Trophoblast cell (in vitro differentiated cells and primary cell): Measurements from ENCODE around the gene PPFIA2.

Experiments
- DNase-seq, 2 donors: peaks; one replicate each; pipeline ENCODE4 v3.0.0-alpha.2; 2016
- H2AFZ ChIP-seq: 2 replicates; pipeline ENCODE4 v1.6.1; 2013; ENCODE audit warnings: low read length, moderate library complexity, mild to moderate bottlenecking; ENCODE audit not compliant: insufficient read depth, poor library complexity
- H2AK5ac ChIP-seq: 2 replicates; pipeline ENCODE4 v1.6.1; 2013; ENCODE audit warnings: mild to moderate bottlenecking, low read length
- H2BK120ac ChIP-seq: 2 replicates; pipeline ENCODE4 v1.6.1; 2013; ENCODE audit warnings: low read length, mild to moderate bottlenecking, moderate library complexity; ENCODE audit not compliant: insufficient read depth, poor library complexity
- H2BK12ac ChIP-seq: 2 replicates; pipeline ENCODE4 v1.6.1; 2013; ENCODE audit warnings: mild to moderate bottlenecking, low read length, moderate library complexity
- H2BK5ac ChIP-seq: 2 replicates; pipeline ENCODE4 v1.6.1; 2013; ENCODE audit warnings: low read length, low read depth, moderate library complexity, mild to moderate bottlenecking; ENCODE audit not compliant: poor library complexity
- H3K14ac ChIP-seq: 2 replicates; pipeline ENCODE4 v1.6.1; 2013; ENCODE audit warnings: mild to moderate bottlenecking, low read length
- H3K18ac ChIP-seq: 2 replicates; pipeline ENCODE4 v1.6.1; 2013; ENCODE audit warnings: mild to moderate bottlenecking, low read length
- H3K23ac ChIP-seq: 2 replicates; pipeline ENCODE4 v1.6.1; 2013; ENCODE audit warnings: low read length
- H3K27ac ChIP-seq: 2 replicates; pipeline ENCODE4 v1.5.1; 2013; ENCODE audit warnings: low read depth, mild to moderate bottlenecking, inconsistent platforms, low read length, moderate library complexity
- H3K27me3 ChIP-seq: 2 replicates; pipeline ENCODE4 v1.6.1; 2013; ENCODE audit warnings: inconsistent platforms, mild to moderate bottlenecking, low read length, moderate library complexity; ENCODE audit not compliant: insufficient read depth
- H3K36me3 ChIP-seq, 2 experiments: 1 replicate in 1 of 2; 2 replicates in 1 of 2; pipeline ENCODE4 v1.6.1; 2013; ENCODE audit warnings: low read length in 2 of 2, mild to moderate bottlenecking in 2 of 2, moderate library complexity in 1 of 2; ENCODE audit not compliant: insufficient read depth in 2 of 2, control insufficient read depth in 1 of 2
- H3K4ac ChIP-seq: 2 replicates; pipeline ENCODE4 v1.6.1; 2013; ENCODE audit warnings: low read depth, mild to moderate bottlenecking, low read length, moderate library complexity
- H3K4me1 ChIP-seq, 2 experiments: 1 replicate in 1 of 2; 2 replicates in 1 of 2; pipeline ENCODE4 v1.6.1; 2013; ENCODE audit warnings: low read length in 2 of 2, mild to moderate bottlenecking in 2 of 2, moderate library complexity in 1 of 2; ENCODE audit not compliant: insufficient read depth in 2 of 2, control insufficient read depth in 1 of 2
- H3K4me2 ChIP-seq: 2 replicates; pipeline ENCODE4 v1.6.1; 2013; ENCODE audit warnings: inconsistent platforms, mild to moderate bottlenecking, low read length, moderate library complexity
- H3K4me3 ChIP-seq: 2 replicates; pipeline ENCODE4 v1.5.1; 2013; ENCODE audit warnings: mild to moderate bottlenecking, low read depth, low read length, inconsistent platforms
- H3K79me1 ChIP-seq: one replicate; pipeline ENCODE4 v1.6.1; 2013; ENCODE audit warnings: low read length
- H3K79me2 ChIP-seq: 2 replicates; pipeline ENCODE4 v1.6.1; 2013; ENCODE audit warnings: low read length, mild to moderate bottlenecking; ENCODE audit not compliant: control insufficient read depth, insufficient read depth, poor library complexity
- H3K9ac ChIP-seq: 2 replicates; pipeline ENCODE4 v1.6.1; 2013; ENCODE audit warnings: mild to moderate bottlenecking, low read length
- H3K9me3 ChIP-seq: 2 replicates; pipeline ENCODE4 v1.6.1; 2013; ENCODE audit warnings: low read depth, mild to moderate bottlenecking, control low read depth, inconsistent platforms, low read length; ENCODE audit not compliant: insufficient read depth
- H4K12ac ChIP-seq: 2 replicates; pipeline ENCODE4 v1.6.1; 2013; ENCODE audit warnings: low read depth, mild to moderate bottlenecking, low read length, moderate library complexity
- H4K8ac ChIP-seq: 2 replicates; pipeline ENCODE4 v1.6.1; 2013; ENCODE audit warnings: low read depth, mild to moderate bottlenecking, low read length, moderate library complexity
- H4K91ac ChIP-seq: one replicate; pipeline ENCODE4 v1.6.1; 2013; ENCODE audit warnings: low read depth, mild to moderate bottlenecking, low read length, moderate library complexity
- WGBS: extraction: QIAGEN DNeasy Blood & Tissue Kit; methylation state at CpG from one replicate; pipeline ENCODE4 v1.1.7; 2013; ENCODE audit warnings: missing lambda C conversion rate; ENCODE audit not compliant: insufficient read length, insufficient coverage; ENCODE audit errors: extremely low coverage; 5-methylcytosine and 5-hydroxymethylcytosine counted together

The PPFIA2 gene

DNA sequence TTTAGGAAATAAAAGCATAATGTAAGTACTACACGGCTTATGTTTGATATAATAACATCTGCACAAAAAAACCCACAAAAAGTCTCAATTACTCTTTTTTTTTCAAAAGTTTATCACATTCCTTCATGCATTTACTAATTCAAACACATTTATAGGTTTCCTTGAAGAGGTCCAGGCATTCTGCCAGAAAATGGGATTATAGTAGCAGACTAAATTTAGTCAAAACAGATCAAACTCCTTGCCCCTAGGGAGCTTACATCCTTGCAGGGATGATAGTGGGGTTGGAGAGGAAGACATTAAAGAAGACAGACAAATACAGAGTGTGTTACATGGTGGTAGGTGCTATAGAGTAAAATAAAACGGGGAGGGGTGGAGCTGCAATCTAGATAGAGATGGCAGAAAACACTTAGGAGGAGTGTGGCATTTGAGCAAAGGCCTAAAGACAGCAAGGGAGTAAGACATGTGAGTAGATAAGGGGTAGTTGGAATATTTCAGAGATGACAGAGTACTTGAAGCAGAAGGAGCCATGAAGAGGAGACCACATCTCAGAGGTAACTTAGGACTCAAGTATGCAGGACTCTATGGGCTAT lies 266.9 kb downstream of the PPFIA2 start:
- Histone ChIP-seq H3K4ac (no peak overlapping the region), H3K9ac (no peak overlapping the region), H3K4me3 (no peak overlapping the region), H3K23ac (no peak overlapping the region), H2AK5ac (no peak overlapping the region), H3K79me1 (no peaks in the 10 kb centered on the region), H2AFZ (no peak overlapping the region), H3K27ac (no peak overlapping the region), H3K9me3 (no peaks in the 10 kb centered on the region), H2BK5ac (no peak overlapping the region), H2BK12ac (no peak overlapping the region), H2BK120ac (no peak overlapping the region), H3K14ac (no peak overlapping the region), H3K36me3 (no peaks in the 10 kb centered on the region), H3K18ac (no peak overlapping the region), H4K12ac (no peak overlapping the region), H3K79me2 (no peaks in the 10 kb centered on the region), H3K27me3 (no peaks in the 10 kb centered on the region), H3K4me2 (no peak overlapping the region), H3K4me1 (no peaks in the 10 kb centered on the region), H4K91ac (no peak overlapping the region), H4K8ac (no peak overlapping the region)
- no peak for DNase-seq
- no CpG with 5 or more reads among the region's 2 CpGs for WGBS

DNA sequence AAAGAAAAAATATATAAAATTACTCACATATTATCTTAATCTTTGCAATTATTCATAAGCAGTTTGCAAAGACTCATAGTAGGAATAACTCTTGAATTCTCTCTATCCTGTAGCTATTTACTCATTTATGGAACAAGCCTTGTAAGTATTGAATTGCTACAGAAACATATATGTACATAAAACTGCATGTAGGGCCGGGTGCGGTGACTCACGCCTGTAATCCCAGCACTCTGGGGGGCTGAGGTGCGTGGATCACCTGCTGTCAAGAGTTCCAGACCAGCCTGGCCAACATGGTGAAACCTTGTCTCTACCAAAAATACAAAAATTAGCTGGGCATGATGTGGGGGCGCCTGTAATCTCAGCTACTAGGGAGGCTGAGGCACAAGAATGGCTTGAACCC lies 286.2 kb downstream of the PPFIA2 start:
- no peaks in the 10 kb centered on the region for H3K79me1 ChIP-seq
- DNase-seq = no peak
- H3K27me3 ChIP-seq = no peaks in the 10 kb centered on the region
- H2BK5ac ChIP-seq = no peak overlapping the region
- no peaks in the 10 kb centered on the region for H3K79me2 ChIP-seq
- H2BK120ac ChIP-seq = no peak overlapping the region
- H2AK5ac ChIP-seq = no peak overlapping the region
- H2BK12ac ChIP-seq = no peak overlapping the region
- H3K14ac ChIP-seq = no peak overlapping the region
- no peak overlapping the region for H3K18ac ChIP-seq
- no CpG with 5 or more reads among the region's 5 CpGs for WGBS
- H3K4me3 ChIP-seq = no peak overlapping the region
- H3K4me2 ChIP-seq = no peak overlapping the region
- H4K8ac ChIP-seq = no peak overlapping the region
- H4K91ac ChIP-seq = no peak overlapping the region
- H4K12ac ChIP-seq = no peak overlapping the region
- no peak overlapping the region for H2AFZ ChIP-seq
- H3K27ac ChIP-seq = no peak overlapping the region
- no peaks in the 10 kb centered on the region for H3K4me1 ChIP-seq
- no peaks in the 10 kb centered on the region for H3K36me3 ChIP-seq
- H3K4ac ChIP-seq = no peak overlapping the region
- no peak overlapping the region for H3K9ac ChIP-seq
- no peak overlapping the region for H3K23ac ChIP-seq
- H3K9me3 ChIP-seq = no peaks in the 10 kb centered on the region

DNA sequence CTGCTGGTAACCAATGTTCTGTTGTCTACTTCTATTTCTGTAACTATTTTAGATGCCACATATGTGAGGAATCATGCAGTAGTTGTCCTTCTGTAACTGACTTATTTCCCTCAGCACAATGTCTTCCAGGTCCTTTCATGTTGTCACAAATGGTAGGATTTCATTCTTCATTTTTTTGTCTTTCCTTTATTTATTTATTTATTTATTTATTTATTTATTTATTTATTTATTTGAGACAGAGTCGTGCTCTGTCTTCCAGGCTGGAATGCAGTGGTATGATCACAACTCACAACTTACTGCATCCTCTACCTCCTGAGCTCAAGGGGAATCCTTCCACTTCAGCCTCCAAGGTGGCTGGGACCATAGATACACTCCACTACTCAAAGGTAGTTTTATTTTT lies 288.2 kb downstream of the PPFIA2 start:
- Histone ChIP-seq H3K18ac (no peak overlapping the region), H3K27ac (no peak overlapping the region), H3K4ac (no peak overlapping the region), H4K8ac (no peak overlapping the region), H3K79me2 (no peaks in the 10 kb centered on the region), H3K36me3 (no peaks in the 10 kb centered on the region), H3K79me1 (no peaks in the 10 kb centered on the region), H3K4me3 (no peak overlapping the region), H2AK5ac (no peak overlapping the region), H3K4me1 (no peaks in the 10 kb centered on the region), H4K91ac (no peak overlapping the region), H3K9me3 (no peaks in the 10 kb centered on the region), H3K23ac (no peak overlapping the region), H2AFZ (no peak overlapping the region), H2BK120ac (no peak overlapping the region), H2BK12ac (no peak overlapping the region), H3K14ac (no peak overlapping the region), H3K4me2 (no peak overlapping the region), H3K27me3 (no peaks in the 10 kb centered on the region), H3K9ac (no peak overlapping the region), H4K12ac (no peak overlapping the region), H2BK5ac (no peak overlapping the region)
- no peak for DNase-seq
- WGBS = no CpG with 5 or more reads among the region's 1 CpG

DNA sequence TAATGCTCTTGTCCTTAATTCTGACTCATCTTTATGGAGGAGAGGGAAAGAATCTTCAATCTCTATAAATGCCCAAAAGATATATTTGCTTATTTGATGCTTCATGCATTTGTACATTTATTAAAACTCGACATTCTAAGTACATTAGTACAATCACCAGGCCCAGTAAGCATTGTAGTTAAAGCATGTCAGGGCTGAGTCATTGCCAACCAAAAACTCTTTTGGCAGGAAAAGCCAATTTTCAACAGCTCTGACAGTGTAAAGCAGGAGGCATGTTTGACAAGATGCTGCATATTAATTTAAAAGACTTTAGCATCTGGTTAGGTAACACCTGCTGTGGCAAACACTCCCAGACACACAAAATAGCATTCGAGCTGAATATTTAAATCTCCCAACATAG lies 290.9 kb downstream of the PPFIA2 start:
- Histone ChIP-seq H3K27ac (no peak overlapping the region), H3K36me3 (no peaks in the 10 kb centered on the region), H3K4me2 (no peak overlapping the region), H4K12ac (no peak overlapping the region), H4K8ac (no peak overlapping the region), H3K23ac (no peak overlapping the region), H2BK5ac (no peak overlapping the region), H2BK12ac (no peak overlapping the region), H3K14ac (no peak overlapping the region), H3K9me3 (no peaks in the 10 kb centered on the region), H3K4ac (no peak overlapping the region), H4K91ac (no peak overlapping the region), H3K4me1 (no peaks in the 10 kb centered on the region), H3K18ac (no peak overlapping the region), H3K27me3 (no peaks in the 10 kb centered on the region), H2AFZ (no peak overlapping the region), H3K4me3 (no peak overlapping the region), H3K9ac (no peak overlapping the region), H2AK5ac (no peak overlapping the region), H3K79me2 (no peaks in the 10 kb centered on the region), H3K79me1 (no peaks in the 10 kb centered on the region), H2BK120ac (no peak overlapping the region)
- no CpG with 5 or more reads among the region's 2 CpGs for WGBS
- no peak for DNase-seq
